ENCODE results near the gene SMIM10. TPM values are rescaled to one million over a fixed set of nuclear protein-coding genes. Genes with fewer than 3 reads are reported as not detected.

Gene SMIM10
- total RNA-seq, 1 experiment from 2014 or later: not detected

DNA sequence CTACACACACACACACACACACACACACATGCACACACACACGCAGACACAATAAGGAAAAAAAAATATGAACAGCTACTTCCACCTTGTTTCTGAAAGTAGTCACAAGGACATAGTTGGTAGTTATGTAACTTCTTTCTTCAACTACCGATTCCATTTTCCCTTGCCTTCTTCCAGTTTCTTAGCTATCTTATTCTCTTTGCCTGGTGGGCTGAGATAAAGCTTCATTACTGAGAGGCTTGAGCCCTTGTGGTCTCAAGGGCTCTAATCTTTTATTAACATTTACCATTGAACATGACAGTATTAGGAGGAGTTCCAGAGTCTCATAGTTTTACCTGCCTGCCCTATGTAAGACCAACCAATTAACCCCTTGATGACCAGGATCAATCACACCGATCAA, 8.9 kb upstream of the SMIM10 start:
- DNase-seq (ENCODE audit: low spot score): no peak
- Histone ChIP-seq H3K36me3 (ENCODE audit: insufficient read depth, low read length, poor library complexity, severe bottlenecking) (no peaks in the 10 kb centered on the region), H3K27ac (ENCODE audit: low read depth, low read length, poor library complexity, severe bottlenecking) (no peak overlapping the region), H3K27me3 (replicated peaks; ENCODE audit: insufficient read depth, low read depth, low read length, poor library complexity) (peaks cover 13% of the 10 kb centered on the region), H3K9me3 (ENCODE audit: low read depth, low read length, poor library complexity, severe bottlenecking) (no peaks in the 10 kb centered on the region), H3K4me3 (ENCODE audit: low read depth, low read length, poor library complexity, severe bottlenecking) (no peak overlapping the region), H3K4me1 (ENCODE audit: insufficient read depth, low read length, poor library complexity, severe bottlenecking) (no peaks in the 10 kb centered on the region)
- no peak for TF ChIP-seq EZH2 (IDR thresholded peaks at IDR 0.05; ENCODE audit: borderline replicate concordance, low read depth, low read length, poor library complexity, severe bottlenecking)
- TF ChIP-seq, protein P1, sequence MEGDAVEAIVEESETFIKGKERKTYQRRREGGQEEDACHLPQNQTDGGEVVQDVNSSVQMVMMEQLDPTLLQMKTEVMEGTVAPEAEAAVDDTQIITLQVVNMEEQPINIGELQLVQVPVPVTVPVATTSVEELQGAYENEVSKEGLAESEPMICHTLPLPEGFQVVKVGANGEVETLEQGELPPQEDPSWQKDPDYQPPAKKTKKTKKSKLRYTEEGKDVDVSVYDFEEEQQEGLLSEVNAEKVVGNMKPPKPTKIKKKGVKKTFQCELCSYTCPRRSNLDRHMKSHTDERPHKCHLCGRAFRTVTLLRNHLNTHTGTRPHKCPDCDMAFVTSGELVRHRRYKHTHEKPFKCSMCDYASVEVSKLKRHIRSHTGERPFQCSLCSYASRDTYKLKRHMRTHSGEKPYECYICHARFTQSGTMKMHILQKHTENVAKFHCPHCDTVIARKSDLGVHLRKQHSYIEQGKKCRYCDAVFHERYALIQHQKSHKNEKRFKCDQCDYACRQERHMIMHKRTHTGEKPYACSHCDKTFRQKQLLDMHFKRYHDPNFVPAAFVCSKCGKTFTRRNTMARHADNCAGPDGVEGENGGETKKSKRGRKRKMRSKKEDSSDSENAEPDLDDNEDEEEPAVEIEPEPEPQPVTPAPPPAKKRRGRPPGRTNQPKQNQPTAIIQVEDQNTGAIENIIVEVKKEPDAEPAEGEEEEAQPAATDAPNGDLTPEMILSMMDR (conservative IDR thresholded peaks at IDR 0.05; ENCODE audit: low read depth, low read length): no peak
- intact Hi-C loops (cut with micrococcal nuclease; ENCODE audit: unreplicated experiment): no loop called here
- no TSS peak for BruUV-seq (replicated peaks)
- ChIA-PET CTCF (no interaction called here), POLR2A (ENCODE audit: low non-redundant PET) (no interaction called here)

DNA sequence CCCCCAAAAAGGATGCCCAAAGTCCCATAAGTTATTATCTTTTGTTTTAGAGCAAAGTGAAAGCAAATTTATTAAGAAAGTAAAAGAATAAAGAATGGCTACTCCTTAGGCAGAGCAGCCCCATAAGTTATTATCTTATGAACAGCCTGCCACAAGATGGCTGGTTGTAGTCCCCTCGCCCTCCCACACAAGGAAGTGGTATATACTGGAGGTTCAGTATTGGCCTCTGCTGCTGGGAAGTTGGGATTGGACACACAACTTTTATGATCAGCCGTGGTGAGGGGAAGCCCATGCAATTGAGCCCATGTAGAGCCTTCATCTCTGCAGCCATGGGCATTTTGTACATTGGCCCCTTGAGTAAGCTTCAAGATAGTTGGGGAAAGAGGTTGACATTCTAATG, 8.0 kb upstream of the SMIM10 start:
- TF ChIP-seq, protein P1 (conservative IDR thresholded peaks at IDR 0.05; ENCODE audit: low read depth, low read length): no peak
- TF ChIP-seq EZH2 (IDR thresholded peaks at IDR 0.05; ENCODE audit: borderline replicate concordance, low read depth, low read length, poor library complexity, severe bottlenecking): no peak
- Histone ChIP-seq H3K4me1 (ENCODE audit: insufficient read depth, low read length, poor library complexity, severe bottlenecking) (no peaks in the 10 kb centered on the region), H3K9me3 (ENCODE audit: low read depth, low read length, poor library complexity, severe bottlenecking) (no peaks in the 10 kb centered on the region), H3K27ac (ENCODE audit: low read depth, low read length, poor library complexity, severe bottlenecking) (no peak overlapping the region), H3K27me3 (replicated peaks; ENCODE audit: insufficient read depth, low read depth, low read length, poor library complexity) (peaks cover 11% of the 10 kb centered on the region), H3K36me3 (ENCODE audit: insufficient read depth, low read length, poor library complexity, severe bottlenecking) (no peaks in the 10 kb centered on the region), H3K4me3 (ENCODE audit: low read depth, low read length, poor library complexity, severe bottlenecking) (no peak overlapping the region)
- intact Hi-C loops (cut with micrococcal nuclease; ENCODE audit: unreplicated experiment): no loop called here
- no peak for DNase-seq (ENCODE audit: low spot score)
- CTCF ChIA-PET: no interaction called here
- POLR2A ChIA-PET (ENCODE audit: low non-redundant PET): no interaction called here
- no TSS peak for BruUV-seq (replicated peaks)

DNA sequence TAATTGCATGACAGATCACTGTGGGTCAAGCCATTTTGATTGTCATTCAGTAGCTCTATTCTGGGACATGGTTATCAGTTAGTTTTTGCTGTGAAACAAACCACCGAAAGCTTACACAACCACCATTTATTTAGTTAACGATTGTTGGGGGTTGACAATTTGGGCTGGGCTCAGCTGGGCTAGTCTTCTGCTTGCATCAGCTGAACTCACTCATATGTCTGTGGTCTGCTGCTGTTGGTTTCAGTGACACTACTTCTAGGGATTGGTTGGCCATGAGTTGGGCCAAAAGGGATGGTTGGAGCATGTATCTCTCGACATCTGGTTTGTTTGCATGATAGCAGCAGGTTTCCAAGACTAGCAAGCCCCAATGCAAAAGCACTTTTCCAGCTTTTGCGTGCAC, 5.3 kb upstream of the SMIM10 start:
- CTCF ChIA-PET: no interaction called here
- intact Hi-C loops (cut with micrococcal nuclease; ENCODE audit: unreplicated experiment): no loop called here

More for the DNA sequence above, 5.3 kb upstream of the SMIM10 start:
- Histone ChIP-seq H3K4me3 (ENCODE audit: low read depth, low read length, poor library complexity, severe bottlenecking) (no peak overlapping the region), H3K9me3 (ENCODE audit: low read depth, low read length, poor library complexity, severe bottlenecking) (no peaks in the 10 kb centered on the region), H3K27me3 (replicated peaks; ENCODE audit: insufficient read depth, low read depth, low read length, poor library complexity) (no peaks in the 10 kb centered on the region), H3K27ac (ENCODE audit: low read depth, low read length, poor library complexity, severe bottlenecking) (no peak overlapping the region), H3K4me1 (ENCODE audit: insufficient read depth, low read length, poor library complexity, severe bottlenecking) (no peaks in the 10 kb centered on the region), H3K36me3 (ENCODE audit: insufficient read depth, low read length, poor library complexity, severe bottlenecking) (no peaks in the 10 kb centered on the region)
- no peak for TF ChIP-seq EZH2 (IDR thresholded peaks at IDR 0.05; ENCODE audit: borderline replicate concordance, low read depth, low read length, poor library complexity, severe bottlenecking)
- TF ChIP-seq, protein P1 (conservative IDR thresholded peaks at IDR 0.05; ENCODE audit: low read depth, low read length): no peak
- BruUV-seq (replicated peaks): no TSS peak
- DNase-seq (ENCODE audit: low spot score): no peak
- POLR2A ChIA-PET (ENCODE audit: low non-redundant PET): no interaction called here

All from A673 (cell line).